Right atrium auricular region (tissue), 2 donors: ENCODE data around the gene MPPED1. TPM values are rescaled to one million over a fixed set of nuclear protein-coding genes. Genes with fewer than 3 reads are reported as not detected.
A peak's percentile ranks its signal among the peaks of the same experiment; 100 is the strongest.

Experiments
- DNase-seq: peaks from one replicate; pipeline ENCODE4 v3.0.0-alpha.2; 2019; ENCODE audit warnings: low spot score
- H3K27ac ChIP-seq, 2 donors: fragments of 200-600 bp; sonication (generic); 1 replicate in 1 of 2; 2 replicates in 1 of 2; pipeline ENCODE4 v1.5.1; 2016 to 2019
- H3K27me3 ChIP-seq, 2 donors: fragments of 200-600 bp; sonication (generic); one replicate each; pipeline versions ENCODE4 v1.5.1 to v1.6.0; 2017 to 2019
- H3K36me3 ChIP-seq: fragments of 200-600 bp; sonication (generic); one replicate; pipeline ENCODE4 v1.5.1; 2016
- H3K4me1 ChIP-seq, 2 donors: fragments of 200-600 bp; sonication (generic); one replicate each; pipeline versions ENCODE4 v1.5.1 to v1.6.0; 2017 to 2019
- H3K4me3 ChIP-seq, 2 donors: fragments of 200-600 bp; sonication (generic); 1 replicate in 1 of 2; 2 replicates in 1 of 2; pipeline ENCODE4 v1.5.1; 2017 to 2019; ENCODE audit warnings: mild to moderate bottlenecking in 1 of 2, moderate library complexity in 1 of 2
- H3K9me3 ChIP-seq, 2 donors: fragments of 200-600 bp; sonication (generic); one replicate each; pipeline ENCODE4 v1.5.1; 2019
- CTCF ChIP-seq, 2 donors: fragments of 200-600 bp; sonication (generic); IDR thresholded peaks; one replicate each; pipeline ENCODE4 v1.5.1; 2019; ENCODE audit warnings: antibody characterized with exemption in 2 of 2
- total RNA-seq, 2 donors: library from RNA; depleted of rRNA; stranded (reverse); fragments of >200 nt; gene quantifications; one replicate each; pipeline ENCODE4 v1.1.0, GENCODE V29; 2016

Gene MPPED1
- total RNA-seq, 2 donors from 2014 or later: not detected

DNA sequence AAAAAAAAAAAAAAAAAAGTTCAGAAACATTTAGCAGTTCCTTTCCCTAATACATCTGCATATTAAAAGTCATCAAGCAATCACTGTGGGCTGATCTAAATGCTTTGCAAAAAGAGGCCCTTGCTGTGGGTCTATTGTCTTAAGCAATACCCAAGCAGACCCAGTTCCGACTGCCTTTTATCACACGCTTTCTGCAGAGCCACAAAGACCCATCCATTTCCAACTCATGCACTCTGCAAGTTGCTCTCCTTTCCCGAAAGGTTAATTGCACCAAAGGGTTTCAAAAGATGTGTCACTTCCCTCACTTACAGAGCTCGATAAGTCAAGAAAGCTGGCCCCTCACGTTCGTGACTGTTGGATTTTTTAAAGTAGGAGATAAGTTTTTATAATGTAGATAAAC is 138.9 kb downstream of the MPPED1 start:
- Histone ChIP-seq H3K9me3 (no peaks in the 10 kb centered on the region), H3K27me3 (no peaks in the 10 kb centered on the region), H3K4me3 (no peak overlapping the region), H3K4me1 (no peaks in the 10 kb centered on the region), H3K36me3 (no peaks in the 10 kb centered on the region), H3K27ac (no peak overlapping the region)
- DNase-seq: no peak
- no peak for TF ChIP-seq CTCF (IDR thresholded peaks at IDR 0.05)

- no peak for TF ChIP-seq CTCF (IDR thresholded peaks at IDR 0.05)
- DNase-seq: peak; percentile 16
Observed at GRCh38 chr22:43553451-43554258, 141.8 kb downstream of the MPPED1 start.

DNA sequence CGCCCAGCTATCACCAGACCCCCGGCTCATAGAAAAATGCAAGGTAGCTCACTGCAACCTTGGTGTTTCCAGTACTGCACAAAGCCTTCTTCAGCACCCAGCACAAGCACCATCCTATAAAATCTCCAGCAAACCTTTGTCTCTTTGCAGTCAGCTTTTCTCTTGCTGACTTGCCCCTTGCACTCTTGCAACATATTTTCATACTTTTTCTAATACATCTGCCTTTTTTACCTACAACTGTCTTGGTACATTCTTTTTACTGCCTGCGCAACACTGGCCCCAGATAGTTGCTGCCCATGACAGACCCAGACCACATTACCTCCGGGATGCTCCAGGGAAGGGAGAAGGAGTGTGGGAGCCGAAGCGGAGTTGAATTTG is 142.4 kb downstream of the MPPED1 start:
- Histone ChIP-seq H3K9me3 (peaks cover 0 to 10% of the 10 kb centered on the region in 2 donors), H3K4me3 (no peak overlapping the region), H3K36me3 (no peaks in the 10 kb centered on the region), H3K27ac (no peak overlapping the region), H3K27me3 (no peaks in the 10 kb centered on the region), H3K4me1 (no peaks in the 10 kb centered on the region)
- no peak for DNase-seq
- TF ChIP-seq CTCF (IDR thresholded peaks at IDR 0.05): no peak

More at GRCh38 chr22:43553451-43554258, 141.8 kb downstream of the MPPED1 start:
- no peaks in the 10 kb centered on the region for H3K4me1 ChIP-seq
- H3K4me3 ChIP-seq: no peak overlapping the region
- peaks cover 0 to 10% of the 10 kb centered on the region in 2 donors for H3K9me3 ChIP-seq
- H3K27me3 ChIP-seq: no peaks in the 10 kb centered on the region
- H3K27ac ChIP-seq: no peak overlapping the region
- H3K36me3 ChIP-seq: no peaks in the 10 kb centered on the region

- H3K9me3 ChIP-seq: peaks cover 0 to 10% of the 10 kb centered on the region in 2 donors
- no peak overlapping the region for H3K27ac ChIP-seq
- H3K36me3 ChIP-seq: no peaks in the 10 kb centered on the region
- no peaks in the 10 kb centered on the region for H3K4me1 ChIP-seq
- peak; percentile 16 for DNase-seq
- no peaks in the 10 kb centered on the region for H3K27me3 ChIP-seq
- TF ChIP-seq CTCF (IDR thresholded peaks at IDR 0.05): no peak
- H3K4me3 ChIP-seq: no peak overlapping the region
Observed at GRCh38 chr22:43554694-43555365, 143.0 kb downstream of the MPPED1 start.

DNA sequence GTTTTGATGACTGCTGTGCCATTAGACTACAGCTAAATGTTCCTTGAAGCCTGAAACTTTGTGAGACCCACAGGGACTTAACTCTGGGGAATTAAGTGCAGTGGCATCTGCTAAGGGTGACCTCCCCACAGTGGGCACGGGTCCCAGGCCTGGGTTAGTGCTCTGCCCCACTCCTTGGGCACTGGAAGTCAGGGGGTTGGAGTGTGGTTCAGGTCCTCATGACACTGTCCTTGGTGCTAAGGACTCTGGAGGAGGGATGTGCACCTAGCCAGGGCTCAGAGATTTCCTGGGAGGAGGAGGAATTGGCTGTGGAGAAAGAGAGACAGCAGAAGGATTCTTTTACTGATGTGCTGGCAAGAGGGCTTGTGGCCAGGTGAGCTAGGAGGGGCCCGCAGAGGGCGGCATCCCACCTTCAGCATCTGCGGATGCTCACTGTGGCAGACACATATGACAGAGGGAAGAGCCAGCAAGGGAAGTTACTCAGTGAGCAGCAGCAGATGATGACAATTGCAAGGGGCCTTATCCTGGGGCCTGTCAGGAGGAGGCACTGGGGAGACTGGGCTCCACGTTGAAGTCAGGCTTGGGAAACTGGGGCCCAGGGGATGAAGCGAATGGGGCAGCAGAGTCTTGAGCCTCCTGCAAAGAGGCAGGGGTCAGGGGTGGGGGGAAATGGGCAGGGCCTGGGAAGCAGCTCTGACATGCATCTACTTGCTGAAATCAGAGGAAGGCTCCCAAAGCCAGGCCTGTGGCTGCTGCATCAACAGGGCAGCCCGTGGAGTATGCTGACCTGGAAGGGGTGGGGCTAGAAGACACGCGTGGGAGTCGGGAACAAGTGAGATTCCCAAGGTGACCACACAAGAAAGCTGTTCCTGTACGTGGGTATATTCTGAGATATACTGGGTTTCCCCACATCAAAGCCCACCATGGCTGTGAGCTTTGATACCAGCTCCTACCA is 144.0 kb downstream of the MPPED1 start:
- DNase-seq: peak; percentile 13
- Histone ChIP-seq H3K9me3 (peaks cover 0 to 10% of the 10 kb centered on the region in 2 donors), H3K27me3 (no peaks in the 10 kb centered on the region), H3K36me3 (no peaks in the 10 kb centered on the region), H3K4me1 (no peaks in the 10 kb centered on the region), H3K27ac (no peak overlapping the region), H3K4me3 (no peak overlapping the region)
- no peak for TF ChIP-seq CTCF (IDR thresholded peaks at IDR 0.05)

Other genes starting within 250 kb of the MPPED1 start
- gene TTLL12, start 224.9 kb upstream of the MPPED1 start, total RNA-seq: 10 to 100 TPM; 11.4 to 15.1 TPM
- gene SCUBE1, start 68.6 kb upstream of the MPPED1 start, total RNA-seq: under 1 TPM; 0.04 to 0.16 TPM